Effector memory CD4-positive, alpha-beta T cell (primary cell): ENCODE data around the gene XXYLT1.

ENCODE experiments used
- DNase-seq, 3 donors: peaks; one replicate each; pipeline ENCODE4 v3.0.0-alpha.2; 2020
- H3K27ac ChIP-seq: 2 replicates; pipeline ENCODE4 v1.7.0; 2013; ENCODE audit warnings: mild to moderate bottlenecking, low read length, moderate library complexity; ENCODE audit not compliant: insufficient read depth, poor library complexity, severe bottlenecking
- H3K27me3 ChIP-seq: replicated peaks from 2 replicates; pipeline ENCODE4 v1.7.0; 2013; ENCODE audit warnings: mild to moderate bottlenecking, low read length; ENCODE audit not compliant: insufficient read depth, control insufficient read depth, poor library complexity, severe bottlenecking
- H3K36me3 ChIP-seq: 2 replicates; pipeline ENCODE4 v1.7.0; 2013; ENCODE audit warnings: mild to moderate bottlenecking, low read length, moderate library complexity; ENCODE audit not compliant: control insufficient read depth, insufficient read depth
- H3K4me1 ChIP-seq: 2 replicates; pipeline ENCODE4 v1.7.0; 2013; ENCODE audit warnings: low read length, mild to moderate bottlenecking; ENCODE audit not compliant: control insufficient read depth, insufficient read depth, poor library complexity, severe bottlenecking
- H3K4me3 ChIP-seq: 2 replicates; pipeline ENCODE4 v1.7.0; 2013; ENCODE audit warnings: low read length, low read depth, mild to moderate bottlenecking; ENCODE audit not compliant: insufficient read depth, poor library complexity, severe bottlenecking
- H3K9me3 ChIP-seq: 2 replicates; pipeline ENCODE4 v1.7.0; 2013; ENCODE audit warnings: mild to moderate bottlenecking, low read length, moderate library complexity; ENCODE audit not compliant: control insufficient read depth

Gene XXYLT1

GRCh38 chr3:195086885-195087284 lies 184.1 kb downstream of the XXYLT1 start:
- Histone ChIP-seq H3K36me3 (no peaks in the 10 kb centered on the region), H3K27me3 (no peaks in the 10 kb centered on the region), H3K4me3 (no peak overlapping the region), H3K27ac (no peak overlapping the region), H3K4me1 (no peaks in the 10 kb centered on the region), H3K9me3 (no peaks in the 10 kb centered on the region)
- no peak for DNase-seq

GRCh38 chr3:195086341-195086740 lies 184.6 kb downstream of the XXYLT1 start:
- H3K27me3 ChIP-seq = no peaks in the 10 kb centered on the region
- no peak for DNase-seq
- no peak overlapping the region for H3K27ac ChIP-seq
- H3K36me3 ChIP-seq = no peaks in the 10 kb centered on the region
- no peak overlapping the region for H3K4me3 ChIP-seq
- H3K9me3 ChIP-seq = no peaks in the 10 kb centered on the region
- H3K4me1 ChIP-seq = no peaks in the 10 kb centered on the region

- no peaks in the 10 kb centered on the region for H3K27me3 ChIP-seq
- no peak for DNase-seq
Observed at GRCh38 chr3:195085356-195086130, 185.4 kb downstream of the XXYLT1 start.

GRCh38 chr3:195084746-195085145 lies 186.2 kb downstream of the XXYLT1 start:
- H3K36me3 ChIP-seq = no peaks in the 10 kb centered on the region
- no peak overlapping the region for H3K4me3 ChIP-seq
- no peaks in the 10 kb centered on the region for H3K4me1 ChIP-seq
- no peaks in the 10 kb centered on the region for H3K9me3 ChIP-seq
- DNase-seq = no peak
- no peak overlapping the region for H3K27ac ChIP-seq
- no peaks in the 10 kb centered on the region for H3K27me3 ChIP-seq

More at GRCh38 chr3:195085356-195086130, 185.4 kb downstream of the XXYLT1 start:
- Histone ChIP-seq H3K9me3 (no peaks in the 10 kb centered on the region), H3K36me3 (no peaks in the 10 kb centered on the region), H3K27ac (no peak overlapping the region), H3K4me3 (no peak overlapping the region), H3K4me1 (no peaks in the 10 kb centered on the region)

- Histone ChIP-seq H3K4me1 (no peaks in the 10 kb centered on the region), H3K27ac (no peak overlapping the region), H3K27me3 (no peaks in the 10 kb centered on the region), H3K9me3 (no peaks in the 10 kb centered on the region), H3K4me3 (no peak overlapping the region), H3K36me3 (no peaks in the 10 kb centered on the region)
- DNase-seq = no peak
Observed at GRCh38 chr3:195083659-195084058, 187.3 kb downstream of the XXYLT1 start.

- DNase-seq = no peak
- Histone ChIP-seq H3K4me3 (no peak overlapping the region), H3K4me1 (no peaks in the 10 kb centered on the region), H3K36me3 (no peaks in the 10 kb centered on the region), H3K9me3 (no peaks in the 10 kb centered on the region), H3K27ac (no peak overlapping the region), H3K27me3 (no peaks in the 10 kb centered on the region)
Observed at GRCh38 chr3:195082811-195083210, 188.1 kb downstream of the XXYLT1 start.

GRCh38 chr3:195081242-195081963 lies 189.6 kb downstream of the XXYLT1 start:
- DNase-seq = no peak
- Histone ChIP-seq H3K9me3 (no peaks in the 10 kb centered on the region), H3K27me3 (no peaks in the 10 kb centered on the region), H3K4me3 (no peak overlapping the region), H3K27ac (no peak overlapping the region), H3K4me1 (no peaks in the 10 kb centered on the region), H3K36me3 (no peaks in the 10 kb centered on the region)

GRCh38 chr3:195080571-195081151 lies 190.3 kb downstream of the XXYLT1 start:
- H3K4me3 ChIP-seq = no peak overlapping the region
- no peaks in the 10 kb centered on the region for H3K9me3 ChIP-seq
- no peak for DNase-seq
- H3K36me3 ChIP-seq = no peaks in the 10 kb centered on the region
- no peaks in the 10 kb centered on the region for H3K27me3 ChIP-seq
- H3K27ac ChIP-seq = no peak overlapping the region
- H3K4me1 ChIP-seq = no peaks in the 10 kb centered on the region

- Histone ChIP-seq H3K4me1 (no peaks in the 10 kb centered on the region), H3K4me3 (no peak overlapping the region), H3K36me3 (no peaks in the 10 kb centered on the region), H3K9me3 (no peaks in the 10 kb centered on the region), H3K27ac (no peak overlapping the region), H3K27me3 (no peaks in the 10 kb centered on the region)
- no peak for DNase-seq
Observed at GRCh38 chr3:195080125-195080524, 190.8 kb downstream of the XXYLT1 start.

- DNase-seq = no peak
- H3K4me1 ChIP-seq = no peaks in the 10 kb centered on the region
- H3K36me3 ChIP-seq = no peaks in the 10 kb centered on the region
- no peaks in the 10 kb centered on the region for H3K9me3 ChIP-seq
- H3K27ac ChIP-seq = no peak overlapping the region
- H3K27me3 ChIP-seq = no peaks in the 10 kb centered on the region
- H3K4me3 ChIP-seq = no peak overlapping the region
Observed at GRCh38 chr3:195079636-195080035, 191.3 kb downstream of the XXYLT1 start.
